Large intestine (tissue), 12 donors: Measurements from ENCODE around the gene BEST3. TPM values are rescaled to one million over a fixed set of nuclear protein-coding genes. Genes with fewer than 3 reads are reported as not detected.
A peak's percentile ranks its signal among the peaks of the same experiment; 100 is the strongest.

Source experiments
- DNase-seq, 2 donors: peaks; one replicate each; pipeline versions ENCODE4 v3.0.0 to v3.0.0-alpha.2; 2013
- H3K27ac ChIP-seq: one replicate; pipeline ENCODE4 v1.5.1; 2013; ENCODE audit warnings: low read length
- H3K27me3 ChIP-seq: 2 replicates; pipeline ENCODE4 v1.6.1; 2013; ENCODE audit warnings: low read length; ENCODE audit not compliant: control insufficient read depth, insufficient read depth
- H3K36me3 ChIP-seq: 2 replicates; pipeline ENCODE4 v1.6.1; 2013; ENCODE audit warnings: low read length; ENCODE audit not compliant: control insufficient read depth, insufficient read depth
- H3K4me1 ChIP-seq: one replicate; pipeline ENCODE4 v1.6.1; 2013; ENCODE audit warnings: low read length; ENCODE audit not compliant: control insufficient read depth, insufficient read depth
- H3K4me3 ChIP-seq: one replicate; pipeline ENCODE4 v1.5.1; 2013; ENCODE audit warnings: low read length
- H3K9me3 ChIP-seq: one replicate; pipeline ENCODE4 v1.6.1; 2013; ENCODE audit warnings: mild to moderate bottlenecking, low read depth, low read length, moderate library complexity; ENCODE audit not compliant: control insufficient read depth
- WGBS: methylation state at CpG from one replicate; pipeline ENCODE4 v1.1.5; 2013; ENCODE audit warnings: low lambda C conversion rate; ENCODE audit not compliant: insufficient coverage; 5-methylcytosine and 5-hydroxymethylcytosine counted together
- long read RNA-seq, 11 donors: transcript quantifications; one replicate each; lab custom pipeline, GENCODE V29; 2026
- polyA plus RNA-seq: library from polyadenylated mRNA; unstranded; fragments of 120-200 nt; gene quantifications from one replicate; pipeline ENCODE4 v1.2.1, GENCODE V29; 2013

BEST3 gene
- polyA plus RNA-seq: 0.24 TPM
- long read RNA-seq, donor 1: 0 reads
- long read RNA-seq, donor 2: 0 reads
- long read RNA-seq, donor 3: 0 reads
- long read RNA-seq, donor 4: 0 reads
- long read RNA-seq, donor 5: 0 reads
- long read RNA-seq, donor 6: 0 reads
- long read RNA-seq, donor 7: 0 reads
- long read RNA-seq, donor 8: 0 reads
- long read RNA-seq, donor 9: 0 reads
- long read RNA-seq, donor 10: 0 reads
- long read RNA-seq, donor 11: 0 reads

GRCh38 chr12:69698769-69699540, at the start of gene BEST3:
TSS of gene BEST3 (minus strand) at chr12:69699303. CDS start at chr12:69697798, 1,505 bp downstream.
- Histone ChIP-seq H3K27me3 (no peaks in the 10 kb centered on the region), H3K27ac (no peak within 1 kb of the TSS), H3K4me1 (peaks cover 2% of the 10 kb centered on the region), H3K36me3 (no peaks in the 10 kb centered on the region), H3K9me3 (no peaks in the 10 kb centered on the region), H3K4me3 (no peak within 1 kb of the TSS)
- WGBS: 96% methylated on average over 4 of the region's 12 CpGs
- DNase-seq: no peak

GRCh38 chr12:69744109-69744508, 45.0 kb upstream of the BEST3 start:
- H3K27ac ChIP-seq: no peak overlapping the region
- peaks cover 2% of the 10 kb centered on the region for H3K4me1 ChIP-seq
- H3K4me3 ChIP-seq: no peak overlapping the region
- H3K9me3 ChIP-seq: no peaks in the 10 kb centered on the region
- H3K36me3 ChIP-seq: no peaks in the 10 kb centered on the region
- WGBS: no CpG with 5 or more reads among the region's 4 CpGs
- DNase-seq: no peak
- no peaks in the 10 kb centered on the region for H3K27me3 ChIP-seq

- no peaks in the 10 kb centered on the region for H3K9me3 ChIP-seq
- peak overlapping the region; percentile 97 for H3K4me3 ChIP-seq
- no peaks in the 10 kb centered on the region for H3K27me3 ChIP-seq
- H3K4me1 ChIP-seq: peaks cover 6% of the 10 kb centered on the region
- DNase-seq: peak; percentile 68 to 91
- peak overlapping the region; percentile 100 for H3K27ac ChIP-seq
- no peaks in the 10 kb centered on the region for H3K36me3 ChIP-seq
- WGBS: 0% methylated on average over 5 of the region's 66 CpGs
Observed at GRCh38 chr12:69739287-69740191, 40.4 kb upstream of the BEST3 start.

- Histone ChIP-seq H3K4me1 (peaks cover 6% of the 10 kb centered on the region), H3K27ac (peak within 1 kb of the TSS; percentile 100), H3K9me3 (no peaks in the 10 kb centered on the region), H3K36me3 (no peaks in the 10 kb centered on the region), H3K4me3 (peak within 1 kb of the TSS; percentile 97), H3K27me3 (no peaks in the 10 kb centered on the region)
- no CpG with 5 or more reads among the region's 110 CpGs for WGBS
- peak; percentile 87 to 94 for DNase-seq
Observed at GRCh38 chr12:69738351-69739286, 39.5 kb upstream of the BEST3 start, which contains the start of gene RAB3IP. TSS of gene RAB3IP (plus strand) at chr12:69738860. CDS start at chr12:69755409, 16,549 bp downstream.

GRCh38 chr12:69733638-69734037, 34.5 kb upstream of the BEST3 start:
- no CpG with 5 or more reads among the region's 1 CpG for WGBS
- peaks cover 4% of the 10 kb centered on the region for H3K4me1 ChIP-seq
- no peaks in the 10 kb centered on the region for H3K27me3 ChIP-seq
- H3K27ac ChIP-seq: no peak overlapping the region
- no peak overlapping the region for H3K4me3 ChIP-seq
- DNase-seq: no peak
- no peaks in the 10 kb centered on the region for H3K9me3 ChIP-seq
- no peaks in the 10 kb centered on the region for H3K36me3 ChIP-seq

- no peak for DNase-seq
- Histone ChIP-seq H3K27ac (no peak overlapping the region), H3K36me3 (no peaks in the 10 kb centered on the region), H3K9me3 (no peaks in the 10 kb centered on the region), H3K27me3 (no peaks in the 10 kb centered on the region), H3K4me1 (no peaks in the 10 kb centered on the region), H3K4me3 (no peak overlapping the region)
- WGBS: no CpG with 5 or more reads among the region's 1 CpG
Observed at GRCh38 chr12:69732088-69732487, 33.0 kb upstream of the BEST3 start.

GRCh38 chr12:69726922-69727321, 27.8 kb upstream of the BEST3 start:
- no peaks in the 10 kb centered on the region for H3K27me3 ChIP-seq
- DNase-seq: no peak
- H3K9me3 ChIP-seq: no peaks in the 10 kb centered on the region
- no CpG with 5 or more reads among the region's 4 CpGs for WGBS
- no peak overlapping the region for H3K4me3 ChIP-seq
- H3K27ac ChIP-seq: no peak overlapping the region
- no peaks in the 10 kb centered on the region for H3K36me3 ChIP-seq
- H3K4me1 ChIP-seq: no peaks in the 10 kb centered on the region

- Histone ChIP-seq H3K4me1 (peaks cover 17% of the 10 kb centered on the region), H3K9me3 (no peaks in the 10 kb centered on the region), H3K36me3 (no peaks in the 10 kb centered on the region), H3K4me3 (no peak overlapping the region), H3K27me3 (no peaks in the 10 kb centered on the region), H3K27ac (no peak overlapping the region)
- WGBS: 50% methylated on average over 1 of the region's 3 CpGs
- peak; percentile 39 to 75 for DNase-seq
Observed at GRCh38 chr12:69720750-69721149, 21.6 kb upstream of the BEST3 start.

GRCh38 chr12:69719336-69720316, 20.5 kb upstream of the BEST3 start:
- Histone ChIP-seq H3K36me3 (no peaks in the 10 kb centered on the region), H3K4me1 (peaks cover 17% of the 10 kb centered on the region), H3K27me3 (no peaks in the 10 kb centered on the region), H3K9me3 (no peaks in the 10 kb centered on the region), H3K4me3 (no peak overlapping the region), H3K27ac (no peak overlapping the region)
- WGBS: no CpG with 5 or more reads among the region's 1 CpG
- DNase-seq: peak in 1 of 2 donors; percentile 28
